IPS DF 6.9 (cell line): ENCODE data around the gene LLCFC1.

Experiments used
- DNase-seq: peaks from one replicate; pipeline ENCODE4 v3.0.0-alpha.2; 2013; ENCODE audit warnings: low read depth, low spot score
- H3K27ac ChIP-seq: one replicate; pipeline ENCODE4 v1.5.1; 2013; ENCODE audit warnings: low read length, control low read depth
- H3K27me3 ChIP-seq: 2 replicates; pipeline ENCODE4 v1.6.1; 2013; ENCODE audit warnings: mild to moderate bottlenecking, low read length; ENCODE audit not compliant: control insufficient read depth, insufficient read depth
- H3K36me3 ChIP-seq: 2 replicates; pipeline ENCODE4 v1.6.1; 2013; ENCODE audit warnings: low read length; ENCODE audit not compliant: control insufficient read depth, insufficient read depth
- H3K4me1 ChIP-seq: 2 replicates; pipeline ENCODE4 v1.6.1; 2013; ENCODE audit warnings: low read length; ENCODE audit not compliant: control insufficient read depth, insufficient read depth
- H3K4me3 ChIP-seq: 2 replicates; pipeline ENCODE4 v1.5.1; 2013; ENCODE audit warnings: mild to moderate bottlenecking, low read length
- H3K9me3 ChIP-seq: 2 replicates; pipeline ENCODE4 v1.6.1; 2013; ENCODE audit warnings: low read length, inconsistent platforms; ENCODE audit not compliant: control insufficient read depth, insufficient read depth
- WGBS: extraction: QIAGEN DNeasy Blood & Tissue Kit; methylation state at CpG from one replicate; pipeline ENCODE4 v1.1.7; 2013; ENCODE audit warnings: mixed read lengths, missing lambda C conversion rate; ENCODE audit not compliant: insufficient read length, insufficient coverage; 5-methylcytosine and 5-hydroxymethylcytosine counted together

LLCFC1 gene

DNA sequence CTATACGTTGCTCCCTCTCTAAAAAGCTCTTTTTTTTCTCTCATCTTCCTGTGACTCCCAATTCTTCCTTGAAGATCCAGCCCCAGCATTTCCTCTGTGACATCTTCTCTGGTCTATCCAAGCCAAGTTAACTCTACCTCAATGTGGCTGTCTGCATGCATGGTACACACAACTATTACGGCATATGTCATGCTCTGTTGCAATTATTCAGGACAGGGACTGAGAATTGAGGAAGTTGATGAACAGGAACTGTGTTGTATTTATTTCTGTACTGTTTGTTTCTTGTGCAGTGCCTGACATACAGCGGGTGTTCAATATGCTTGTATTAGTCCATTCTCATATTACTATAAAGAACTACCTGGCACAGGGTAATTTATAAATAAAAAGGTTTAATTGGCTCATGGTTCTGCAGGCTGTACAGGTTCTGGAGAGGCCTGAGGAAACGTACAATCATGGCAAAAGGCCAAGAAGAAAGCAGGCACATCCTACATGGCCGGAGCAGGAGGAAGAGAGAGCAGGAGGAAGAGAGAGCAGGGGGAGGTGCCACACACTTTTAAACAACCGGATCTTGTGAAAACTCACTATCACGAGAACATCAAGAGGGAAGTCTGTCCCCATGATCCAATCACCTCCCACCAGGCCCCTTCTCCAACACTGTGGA lies 12.1 kb upstream of the LLCFC1 start:
- H3K9me3 ChIP-seq, result no peaks in the 10 kb centered on the region
- no CpG with 5 or more reads among the region's 7 CpGs for WGBS
- H3K4me1 ChIP-seq, result no peaks in the 10 kb centered on the region
- peaks cover 1% of the 10 kb centered on the region; the same call in 1 of the 2 replicates for H3K27me3 ChIP-seq
- H3K36me3 ChIP-seq, result no peaks in the 10 kb centered on the region
- H3K4me3 ChIP-seq, result no peak overlapping the region
- DNase-seq, result no peak
- H3K27ac ChIP-seq, result no peak overlapping the region

DNA sequence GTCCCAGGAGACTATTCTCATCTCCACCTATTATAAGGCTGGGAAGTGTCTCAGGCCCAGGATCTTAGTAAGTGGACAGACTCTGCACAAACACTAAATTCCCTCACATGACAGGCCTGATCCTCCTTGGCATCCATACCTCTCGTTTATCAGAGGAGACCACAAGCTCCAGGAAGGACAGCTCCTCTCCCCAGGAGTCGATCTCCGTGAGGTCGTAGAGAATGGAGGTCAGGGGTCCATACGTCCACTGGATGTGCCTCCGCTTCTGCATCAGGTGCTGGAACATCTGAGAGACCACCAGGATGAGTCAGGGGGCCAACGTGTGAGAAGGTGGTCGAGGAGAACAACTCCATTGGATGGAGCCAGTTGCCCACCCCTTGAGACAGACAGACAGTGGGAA lies 11.3 kb upstream of the LLCFC1 start:
- no peaks in the 10 kb centered on the region for H3K36me3 ChIP-seq
- H3K4me3 ChIP-seq, result no peak overlapping the region
- no CpG with 5 or more reads among the region's 8 CpGs for WGBS
- no peak overlapping the region for H3K27ac ChIP-seq
- H3K9me3 ChIP-seq, result no peaks in the 10 kb centered on the region
- no peak for DNase-seq
- peaks cover 2% of the 10 kb centered on the region; the same call in 1 of the 2 replicates for H3K4me1 ChIP-seq
- peaks cover 1% of the 10 kb centered on the region; the same call in 1 of the 2 replicates for H3K27me3 ChIP-seq

DNA sequence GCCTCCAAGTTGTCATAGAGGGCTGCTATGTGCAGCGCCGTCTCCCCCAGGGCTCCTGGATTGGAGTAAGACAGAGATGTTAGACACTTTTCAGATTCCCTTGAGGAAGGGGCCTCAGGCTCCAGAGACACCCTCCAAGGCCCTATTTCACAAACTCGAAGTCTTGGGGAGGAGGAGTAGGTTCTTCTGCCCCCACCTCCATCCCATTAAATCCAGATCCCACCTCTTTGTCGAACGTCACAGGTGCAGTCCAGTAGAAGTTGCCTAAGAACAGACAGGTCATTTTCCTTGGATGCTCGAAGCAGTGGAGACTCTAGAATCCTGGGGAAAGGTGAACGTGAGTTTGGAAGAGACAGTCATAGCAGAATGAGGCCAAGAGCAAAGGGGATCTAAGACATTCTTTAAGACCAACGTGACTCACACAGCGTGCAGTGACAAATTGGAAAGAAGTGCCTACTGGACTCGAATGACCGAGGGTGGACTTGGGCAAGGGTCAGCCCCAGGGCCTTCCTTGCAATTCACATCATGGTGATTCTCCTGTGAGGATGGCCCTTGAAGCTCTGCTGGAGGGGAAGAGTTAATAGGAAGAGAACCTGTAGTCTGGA lies 9.1 kb upstream of the LLCFC1 start:
- Histone ChIP-seq H3K4me3 (no peak overlapping the region), H3K27me3 (peaks cover 1% of the 10 kb centered on the region; the same call in 1 of the 2 replicates), H3K9me3 (no peaks in the 10 kb centered on the region), H3K4me1 (peaks cover 2% of the 10 kb centered on the region; the same call in 1 of the 2 replicates), H3K27ac (no peak overlapping the region), H3K36me3 (no peaks in the 10 kb centered on the region)
- WGBS, result no CpG with 5 or more reads among the region's 11 CpGs
- DNase-seq, result no peak

DNA sequence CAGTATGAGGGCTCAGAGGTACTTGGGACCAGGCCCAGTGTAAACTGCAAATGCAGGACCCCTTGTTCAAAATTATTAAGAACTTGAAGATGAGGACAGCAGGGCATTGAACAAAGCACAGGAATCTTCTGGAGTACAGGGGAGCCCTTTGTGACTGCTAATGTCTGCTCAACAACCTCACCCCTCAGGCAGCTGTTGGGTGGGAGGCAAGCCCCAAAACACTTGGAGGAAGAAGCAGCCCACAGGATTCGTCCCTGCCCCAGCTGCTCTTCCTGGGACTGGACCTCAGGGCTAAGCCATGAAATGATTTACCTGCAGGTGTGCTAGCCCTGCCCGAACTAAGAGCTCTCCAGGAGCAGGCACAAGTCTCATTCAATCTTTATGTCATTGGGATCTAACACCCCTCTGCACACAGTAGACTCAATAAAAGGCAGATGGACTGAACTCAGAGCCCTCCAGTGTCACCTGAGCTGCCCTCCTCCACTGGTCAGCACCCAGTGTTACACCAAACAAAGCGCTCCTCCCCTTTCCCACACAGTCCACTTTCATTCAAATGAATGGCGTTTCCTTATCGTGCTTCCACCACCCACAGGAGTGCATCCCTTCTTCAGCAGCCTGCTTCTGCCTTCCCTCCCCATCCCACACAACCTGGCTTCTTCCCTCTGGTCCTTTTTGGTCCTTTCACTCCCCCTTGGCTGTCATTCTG lies 6.7 kb upstream of the LLCFC1 start:
- WGBS, result no CpG with 5 or more reads among the region's 5 CpGs
- Histone ChIP-seq H3K27me3 (no peaks in the 10 kb centered on the region), H3K4me1 (peaks cover 2% of the 10 kb centered on the region; the same call in 1 of the 2 replicates), H3K9me3 (no peaks in the 10 kb centered on the region), H3K36me3 (no peaks in the 10 kb centered on the region), H3K4me3 (no peak overlapping the region), H3K27ac (no peak overlapping the region)
- no peak for DNase-seq

DNA sequence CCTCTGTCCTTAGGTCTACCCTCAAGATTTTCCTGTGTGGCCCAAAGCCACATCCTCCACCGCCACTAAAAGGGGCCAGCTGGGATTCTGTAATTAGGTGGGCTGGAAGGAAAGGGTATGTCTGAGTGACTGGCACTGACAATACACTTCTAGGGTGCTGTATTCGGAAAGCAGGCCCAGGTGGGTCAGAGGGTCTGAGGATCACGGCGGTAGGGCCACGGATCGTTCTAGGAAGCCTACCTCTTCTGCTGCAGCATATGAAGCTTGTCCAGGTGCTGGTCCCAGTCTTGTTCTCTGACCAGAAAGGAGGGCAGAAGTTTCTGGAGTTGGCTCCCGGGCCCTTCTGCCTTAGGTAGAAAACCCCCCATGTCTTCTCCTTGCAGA lies 6.2 kb upstream of the LLCFC1 start:
- Histone ChIP-seq H3K36me3 (no peaks in the 10 kb centered on the region), H3K9me3 (no peaks in the 10 kb centered on the region), H3K27me3 (no peaks in the 10 kb centered on the region), H3K4me3 (no peak overlapping the region), H3K27ac (no peak overlapping the region), H3K4me1 (peaks cover 2% of the 10 kb centered on the region; the same call in 1 of the 2 replicates)
- DNase-seq, result no peak
- no CpG with 5 or more reads among the region's 7 CpGs for WGBS

DNA sequence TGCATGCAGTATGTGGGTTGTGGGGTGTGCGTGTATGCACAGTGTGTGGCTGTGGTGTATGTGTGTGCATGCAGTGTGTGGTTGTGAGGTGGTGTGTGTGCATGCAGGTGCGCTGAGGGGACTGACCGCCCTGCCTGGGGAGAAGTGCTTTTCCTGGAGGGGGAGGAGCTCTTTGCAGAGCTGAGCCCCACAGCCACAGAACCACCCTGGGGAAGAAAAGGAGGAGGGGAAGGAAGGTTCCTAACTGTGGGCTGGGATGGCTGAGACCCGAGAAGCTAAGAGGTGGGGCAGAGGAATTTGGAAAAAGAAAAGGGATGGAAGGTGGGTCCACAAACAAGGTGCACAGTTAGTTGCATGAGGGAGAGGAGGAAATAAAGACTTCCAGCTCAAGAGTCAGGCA lies 5.7 kb upstream of the LLCFC1 start, which contains the start of gene TRPV5:
Gene TRPV5 (minus strand): TSS at position 123 of the 400 bp plus-strand sequence. CDS start 287 bp downstream, outside the sequence.
- no peaks in the 10 kb centered on the region for H3K36me3 ChIP-seq
- no peaks in the 10 kb centered on the region for H3K9me3 ChIP-seq
- H3K27ac ChIP-seq, result no peak within 1 kb of the TSS
- no CpG with 5 or more reads among the region's 4 CpGs for WGBS
- H3K4me3 ChIP-seq, result no peak within 1 kb of the TSS
- peaks cover 2% of the 10 kb centered on the region; the same call in 1 of the 2 replicates for H3K4me1 ChIP-seq
- DNase-seq, result no peak
- no peaks in the 10 kb centered on the region for H3K27me3 ChIP-seq

DNA sequence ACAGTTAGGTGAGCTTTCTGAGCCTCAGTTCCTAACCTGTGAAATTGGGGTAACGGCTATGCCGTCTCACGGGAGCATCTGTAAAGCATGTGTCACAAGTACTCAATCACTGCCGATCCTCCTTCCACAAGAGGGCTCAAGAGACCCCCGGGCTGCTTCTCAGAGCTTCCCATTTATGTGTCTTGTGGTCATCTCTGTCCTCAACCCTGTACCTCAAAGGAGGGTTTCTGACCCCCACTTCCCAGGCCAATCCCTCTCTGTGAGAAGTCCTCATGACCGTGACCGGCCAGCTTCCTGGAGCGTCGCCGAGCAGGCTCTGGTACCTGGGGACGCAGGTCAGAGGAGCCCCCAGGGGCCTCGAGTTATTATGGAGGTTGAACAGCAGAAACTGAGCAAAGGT lies 5.2 kb upstream of the LLCFC1 start:
- no peak for DNase-seq
- H3K9me3 ChIP-seq, result no peaks in the 10 kb centered on the region
- WGBS, result no CpG with 5 or more reads among the region's 12 CpGs
- H3K27ac ChIP-seq, result no peak overlapping the region
- no peaks in the 10 kb centered on the region for H3K27me3 ChIP-seq
- no peak overlapping the region for H3K4me3 ChIP-seq
- H3K4me1 ChIP-seq, result peaks cover 2% of the 10 kb centered on the region; the same call in 1 of the 2 replicates
- no peaks in the 10 kb centered on the region for H3K36me3 ChIP-seq

DNA sequence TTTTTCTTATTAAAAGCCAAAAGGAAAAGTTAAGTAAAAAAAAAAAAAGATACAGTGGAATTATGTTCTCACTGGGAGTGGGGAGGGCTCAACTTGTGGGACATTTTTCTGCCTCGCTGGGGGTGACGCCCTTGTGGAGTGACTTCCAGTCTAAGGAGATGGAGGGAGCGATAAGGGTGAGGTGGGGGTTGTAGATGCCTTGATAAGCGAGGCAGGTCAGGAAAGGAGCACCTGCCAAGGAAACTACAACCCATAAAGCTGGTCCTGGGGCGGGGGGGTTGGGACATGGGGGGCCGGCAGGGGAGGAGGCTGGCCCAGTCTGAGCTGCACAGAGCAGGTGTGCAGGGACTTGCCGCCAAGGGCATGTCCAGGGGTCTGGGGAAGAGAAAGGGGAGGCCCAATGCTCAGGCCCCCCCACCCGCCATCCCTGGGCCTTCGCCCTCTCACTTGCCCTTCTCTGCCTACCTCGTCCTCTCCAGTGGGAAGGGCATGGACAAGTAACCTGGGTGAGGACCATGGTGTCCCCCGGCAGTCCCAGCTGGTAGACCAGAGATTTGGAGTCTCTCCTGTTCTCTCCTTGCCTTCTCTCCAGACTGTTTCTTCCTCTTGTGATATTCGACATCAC lies 3.2 kb upstream of the LLCFC1 start:
- no peak overlapping the region for H3K4me3 ChIP-seq
- no peak overlapping the region for H3K27ac ChIP-seq
- no CpG with 5 or more reads among the region's 12 CpGs for WGBS
- no peaks in the 10 kb centered on the region for H3K9me3 ChIP-seq
- peaks cover 2% of the 10 kb centered on the region for H3K4me1 ChIP-seq
- DNase-seq, result no peak
- no peaks in the 10 kb centered on the region for H3K36me3 ChIP-seq
- no peaks in the 10 kb centered on the region for H3K27me3 ChIP-seq

DNA sequence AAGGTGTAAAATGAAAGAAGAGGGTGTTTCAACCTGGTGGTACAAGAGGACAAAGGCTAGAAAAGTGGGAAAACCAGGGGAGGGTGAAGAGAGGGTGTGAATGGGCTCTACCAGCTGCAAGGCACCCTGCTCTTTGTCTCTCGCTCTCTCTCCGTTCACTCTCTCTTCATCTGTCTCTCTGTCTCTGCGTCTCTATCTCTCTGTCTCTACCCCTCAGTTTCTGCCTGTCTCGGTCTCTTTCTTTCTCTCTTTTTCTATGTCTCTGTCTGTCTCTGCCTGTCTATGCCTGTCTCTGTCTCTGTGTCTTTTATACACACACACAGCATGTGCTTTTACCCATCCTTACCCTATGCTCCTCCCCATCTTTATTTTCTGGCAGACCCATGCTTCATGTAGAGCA lies 673 bp upstream of the LLCFC1 start:
- no CpG with 5 or more reads among the region's 4 CpGs for WGBS

DNA sequence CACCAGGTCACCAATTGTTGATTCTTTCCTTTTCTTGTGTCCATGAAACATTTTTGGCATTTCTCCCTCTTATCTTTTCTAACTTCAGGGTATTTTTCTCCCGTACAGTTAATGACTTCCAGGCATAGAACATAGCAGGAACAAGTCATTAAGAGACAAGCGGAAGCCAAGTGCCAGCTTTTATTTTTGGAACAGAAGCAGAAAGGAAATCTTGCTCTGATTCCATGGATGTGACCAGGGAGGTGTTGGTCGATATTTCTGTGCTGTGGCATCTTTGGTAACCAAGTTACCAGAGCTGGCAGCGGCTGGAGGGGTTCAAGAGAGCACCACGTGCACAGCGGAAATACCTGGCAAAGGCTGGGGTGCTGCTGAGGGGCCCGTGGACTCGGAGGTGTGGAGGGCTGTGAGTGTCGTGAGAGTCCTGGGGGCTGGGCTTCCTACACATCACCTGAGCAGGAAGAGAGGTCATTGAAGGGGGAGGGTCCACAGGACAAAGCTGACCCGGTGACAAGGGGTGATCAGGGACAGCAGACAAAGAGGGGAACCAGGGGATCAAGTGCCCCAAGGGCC lies 1.8 kb downstream of the LLCFC1 start:
- Histone ChIP-seq H3K36me3 (no peaks in the 10 kb centered on the region), H3K4me3 (no peak overlapping the region), H3K9me3 (no peaks in the 10 kb centered on the region), H3K27me3 (no peaks in the 10 kb centered on the region), H3K4me1 (no peaks in the 10 kb centered on the region; the same call in 1 of the 2 replicates), H3K27ac (no peak overlapping the region)
- DNase-seq, result no peak
- no CpG with 5 or more reads among the region's 10 CpGs for WGBS

More for the DNA sequence above, 673 bp upstream of the LLCFC1 start:
- Histone ChIP-seq H3K36me3 (no peaks in the 10 kb centered on the region), H3K27me3 (no peaks in the 10 kb centered on the region), H3K9me3 (no peaks in the 10 kb centered on the region), H3K4me3 (no peak overlapping the region), H3K4me1 (no peaks in the 10 kb centered on the region; the same call in 1 of the 2 replicates), H3K27ac (no peak overlapping the region)
- no peak for DNase-seq
